Endodermal cell (in vitro differentiated cells): Measurements from ENCODE around the gene CAPN12. TPM values are rescaled to one million over a fixed set of nuclear protein-coding genes. Genes with fewer than 3 reads are reported as not detected.

Source experiments
- DNase-seq: peaks from one replicate; pipeline ENCODE4 v3.0.0-alpha.2; 2017
- H3K27ac ChIP-seq: 2 replicates; pipeline ENCODE4 v1.5.1; 2013; ENCODE audit warnings: mild to moderate bottlenecking, low read depth, low read length, moderate library complexity
- H3K27me3 ChIP-seq: 2 replicates; pipeline ENCODE4 v1.6.1; 2013; ENCODE audit warnings: mild to moderate bottlenecking, low read length, moderate library complexity; ENCODE audit not compliant: insufficient read depth, control insufficient read depth, poor library complexity, severe bottlenecking
- H3K36me3 ChIP-seq: 2 replicates; pipeline ENCODE4 v1.7.0; 2013; ENCODE audit warnings: mild to moderate bottlenecking, low read length, moderate library complexity; ENCODE audit not compliant: control insufficient read depth, insufficient read depth
- H3K4me1 ChIP-seq: one replicate; pipeline ENCODE4 v1.7.0; 2013; ENCODE audit warnings: low read length; ENCODE audit not compliant: control insufficient read depth, insufficient read depth
- H3K4me3 ChIP-seq: 2 replicates; pipeline ENCODE4 v1.5.1; 2013; ENCODE audit warnings: mild to moderate bottlenecking, low read length, moderate library complexity
- H3K9ac ChIP-seq: 2 replicates; pipeline ENCODE4 v1.6.1; 2013; ENCODE audit warnings: mild to moderate bottlenecking, low read length, moderate library complexity; ENCODE audit not compliant: poor library complexity, severe bottlenecking; ENCODE audit errors: extremely low read depth
- H3K9me3 ChIP-seq: 2 replicates; pipeline ENCODE4 v1.6.1; 2013; ENCODE audit warnings: mild to moderate bottlenecking, low read length, moderate library complexity; ENCODE audit not compliant: control insufficient read depth
- H3K27ac Mint-ChIP-seq: 2 replicates; pipeline ENCODE4 v1.8.0; 2020; ENCODE audit warnings: mixed read lengths
- H3K27me3 Mint-ChIP-seq: 2 replicates; pipeline ENCODE4 v1.8.0; 2021; ENCODE audit warnings: mild to moderate bottlenecking, mixed read lengths; ENCODE audit not compliant: insufficient read depth
- H3K36me3 Mint-ChIP-seq: 2 replicates; pipeline ENCODE4 v1.8.0; 2020; ENCODE audit warnings: low read depth, mixed read lengths
- H3K4me1 Mint-ChIP-seq: 2 replicates; pipeline ENCODE4 v1.8.0; 2020; ENCODE audit warnings: mixed read lengths
- H3K4me3 Mint-ChIP-seq: 2 replicates; pipeline ENCODE4 v1.8.0; 2020; ENCODE audit warnings: mild to moderate bottlenecking, moderate library complexity, mixed read lengths
- H3K9me3 Mint-ChIP-seq: 2 replicates; pipeline ENCODE4 v1.8.0; 2020; ENCODE audit warnings: mild to moderate bottlenecking, mixed read lengths
- CTCF ChIP-seq: fragments of 200-600 bp; sonication (generic); conservative IDR thresholded peaks from 2 replicates; pipeline ENCODE4 v1.5.0; 2021; ENCODE audit warnings: antibody characterized with exemption, mild to moderate bottlenecking
- WGBS, 2 experiments: methylation state at CpG; one replicate each; pipeline versions ENCODE4 v1.1.5 to v1.1.7; 2013; ENCODE audit warnings: missing lambda C conversion rate in 2 of 2, mixed read lengths in 1 of 2; ENCODE audit not compliant: insufficient coverage in 1 of 2, insufficient read length in 1 of 2; 5-methylcytosine and 5-hydroxymethylcytosine counted together
- total RNA-seq, 2 donors: library from RNA; stranded (reverse); fragmentation: NEBNext Ultra II Directional in 1 of 2; extraction: Animal tissue kit (Norgen Biotek cat#: 25700) in 1 of 2; gene quantifications; 2 replicates in 1 of 2; 3 replicates in 1 of 2; pipeline ENCODE4 v1.2.1, GENCODE V29; 2021

CAPN12 gene
- total RNA-seq, 2 donors from 2014 or later: 14.5 to 83.0 TPM

DNA sequence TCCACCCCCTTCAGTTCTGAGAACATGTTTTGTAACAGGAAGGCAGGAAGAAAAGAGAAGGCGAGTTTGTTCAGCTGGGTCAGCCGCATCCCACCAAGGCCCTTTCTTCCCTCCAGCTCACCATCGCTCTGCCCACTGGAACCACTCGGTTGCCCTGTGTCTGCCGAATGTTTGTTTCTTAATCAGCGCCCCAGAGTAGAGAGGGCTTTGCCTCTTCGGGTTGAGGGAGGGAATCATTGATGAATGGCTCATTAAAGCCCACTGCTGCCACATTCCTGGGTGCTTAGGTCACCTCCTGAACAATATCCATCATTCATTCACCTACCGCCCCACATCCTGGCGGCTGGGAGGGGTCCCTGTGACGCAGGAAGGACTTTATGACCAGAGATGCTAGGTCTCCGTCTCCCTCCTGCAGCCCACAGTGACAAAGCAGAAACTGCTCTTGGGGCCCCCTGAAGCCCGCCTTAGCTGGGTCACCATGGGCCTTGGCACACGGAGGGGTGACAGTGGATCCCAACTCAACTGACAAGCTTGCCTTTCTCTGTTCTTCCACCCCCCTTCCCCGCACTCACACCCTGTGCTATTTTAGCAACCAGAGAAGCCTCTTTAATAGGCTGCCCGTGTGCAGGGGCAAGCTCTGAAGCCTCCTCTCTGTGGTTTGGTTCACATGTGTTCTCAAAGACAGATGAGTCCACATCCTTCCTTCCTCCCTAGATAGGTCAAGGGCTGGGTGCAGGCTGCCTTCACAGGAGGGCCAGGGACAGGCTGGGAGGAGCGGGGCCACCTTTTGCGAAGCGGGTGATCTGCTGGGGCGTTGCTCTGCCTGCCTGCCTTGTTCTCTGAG is 50.7 kb downstream of the CAPN12 start:
- H3K4me3 ChIP-seq: no peak overlapping the region
- peak overlapping the region; percentile 94 for H3K27ac Mint-ChIP-seq
- TF ChIP-seq CTCF: no peak
- WGBS, 2 experiments: 62 to 79% methylated on average over 7 to 19 of the region's 19 CpGs
- peaks cover 54% of the 10 kb centered on the region for H3K36me3 ChIP-seq
- H3K27me3 ChIP-seq: no peaks in the 10 kb centered on the region
- H3K4me1 Mint-ChIP-seq: peaks cover 33% of the 10 kb centered on the region
- H3K9me3 ChIP-seq: no peaks in the 10 kb centered on the region
- no peak overlapping the region for H3K4me3 Mint-ChIP-seq
- H3K27me3 Mint-ChIP-seq: no peaks in the 10 kb centered on the region
- peak; percentile 84 for DNase-seq
- H3K9ac ChIP-seq: no peak overlapping the region
- H3K27ac ChIP-seq: peak overlapping the region; percentile 89
- H3K4me1 ChIP-seq: peaks cover 10% of the 10 kb centered on the region
- H3K36me3 Mint-ChIP-seq: peaks cover 36% of the 10 kb centered on the region
- no peaks in the 10 kb centered on the region for H3K9me3 Mint-ChIP-seq

DNA sequence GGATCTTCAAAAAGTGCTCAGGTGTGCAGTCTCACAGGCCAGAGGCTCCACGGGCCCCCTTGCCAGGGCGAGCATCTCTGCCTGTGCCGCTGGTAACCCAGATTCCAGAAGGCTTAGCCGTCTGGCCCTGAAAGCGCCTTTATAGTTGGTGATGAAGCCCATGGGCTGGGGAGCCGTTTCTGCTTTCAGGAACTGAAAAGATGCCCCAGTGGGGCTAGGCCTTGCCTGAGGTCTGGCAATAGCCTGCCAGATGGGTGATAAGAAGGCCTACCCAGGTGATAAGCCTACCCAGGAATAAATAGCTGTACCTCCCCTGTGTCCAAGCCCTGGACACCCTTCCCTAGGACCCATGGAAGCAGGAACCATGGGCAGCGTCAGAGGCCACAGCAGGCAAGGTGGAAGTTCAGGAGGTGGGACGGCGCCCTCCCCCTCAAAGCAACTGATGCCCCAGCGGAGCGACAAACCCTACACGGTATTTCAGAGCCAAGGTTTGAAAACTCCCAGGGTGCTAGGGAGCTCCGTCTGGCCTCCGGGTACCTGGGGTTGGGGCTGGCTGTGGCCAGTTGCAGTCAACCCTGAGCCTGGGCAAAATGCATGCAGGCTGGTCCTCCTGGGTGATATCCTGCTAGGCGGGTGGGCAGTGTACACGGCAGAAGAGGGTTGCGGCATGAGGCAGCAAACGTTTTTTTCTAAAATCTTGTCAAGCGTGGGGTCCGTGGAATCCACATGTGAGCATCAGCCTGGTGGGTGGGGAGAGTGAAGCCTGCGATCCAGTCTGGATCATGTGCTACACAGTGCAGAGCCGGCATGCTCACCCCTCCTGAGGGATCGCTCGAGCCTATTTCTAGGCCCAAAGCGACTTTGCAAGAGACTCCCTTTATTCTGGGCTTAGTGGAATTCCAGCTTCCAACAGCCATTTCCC is 51.6 kb downstream of the CAPN12 start:
- 75 to 90% methylated on average over 17 to 25 of the region's 25 CpGs for WGBS, 2 experiments
- TF ChIP-seq CTCF: no peak
- Histone ChIP-seq H3K9ac (no peak overlapping the region), H3K4me1 (peaks cover 10% of the 10 kb centered on the region), H3K4me3 (no peak overlapping the region), H3K27me3 (no peaks in the 10 kb centered on the region), H3K36me3 (peaks cover 59% of the 10 kb centered on the region), H3K27ac (peak overlapping the region; percentile 89), H3K9me3 (no peaks in the 10 kb centered on the region)
- peaks cover 24% of the 10 kb centered on the region for H3K4me1 Mint-ChIP-seq
- no peaks in the 10 kb centered on the region for H3K9me3 Mint-ChIP-seq
- no peaks in the 10 kb centered on the region for H3K27me3 Mint-ChIP-seq
- no peak for DNase-seq
- H3K36me3 Mint-ChIP-seq: peaks cover 40% of the 10 kb centered on the region
- H3K4me3 Mint-ChIP-seq: no peak overlapping the region
- H3K27ac Mint-ChIP-seq: peak overlapping the region; percentile 94

DNA sequence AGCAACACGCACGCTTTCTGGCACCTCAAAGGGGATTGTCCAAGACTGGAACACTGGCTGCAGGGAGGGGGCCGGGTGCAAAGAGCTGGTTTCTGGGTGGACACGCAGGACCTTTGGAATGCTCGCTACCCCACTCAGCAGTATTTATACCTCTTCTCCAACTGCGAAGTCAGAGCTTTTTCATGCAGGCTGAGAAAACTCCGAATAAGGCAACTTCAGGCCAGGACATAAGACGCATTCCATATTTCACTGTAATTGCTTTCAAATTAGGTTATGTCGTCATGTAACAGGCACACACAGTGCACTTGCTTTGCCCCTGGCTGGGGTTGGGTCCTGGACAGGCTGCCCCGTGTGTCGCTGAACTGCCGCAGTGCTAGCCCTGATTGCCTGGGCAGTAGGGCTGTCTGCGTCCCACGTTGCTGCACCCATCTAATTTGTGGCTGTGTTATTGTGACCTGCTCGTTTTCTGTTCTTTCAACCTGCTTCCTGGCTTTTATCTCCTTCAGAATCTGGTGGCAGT is 52.3 kb downstream of the CAPN12 start:
- TF ChIP-seq CTCF: no peak
- Histone ChIP-seq H3K36me3 (peaks cover 61% of the 10 kb centered on the region), H3K4me3 (no peak overlapping the region), H3K27ac (peak overlapping the region; percentile 89), H3K9ac (no peak overlapping the region), H3K9me3 (no peaks in the 10 kb centered on the region), H3K27me3 (no peaks in the 10 kb centered on the region), H3K4me1 (peaks cover 10% of the 10 kb centered on the region)
- H3K36me3 Mint-ChIP-seq: peaks cover 45% of the 10 kb centered on the region
- H3K27me3 Mint-ChIP-seq: no peaks in the 10 kb centered on the region
- peaks cover 20% of the 10 kb centered on the region for H3K4me1 Mint-ChIP-seq
- DNase-seq: no peak
- no peak overlapping the region for H3K4me3 Mint-ChIP-seq
- WGBS, 2 experiments: 94 to 97% methylated on average over 11 to 15 of the region's 15 CpGs
- peak overlapping the region; percentile 94 for H3K27ac Mint-ChIP-seq
- no peaks in the 10 kb centered on the region for H3K9me3 Mint-ChIP-seq
